Panc1 (cell line): ENCODE measurements around the gene C8B.

Experiments used
- CTCF ChIP-seq: fragments of 450-650 bp; IDR thresholded peaks from 2 replicates; pipeline ENCODE4 v1.5.1; 2017; ENCODE audit warnings: mild to moderate bottlenecking
- POLR2AphosphoS5 ChIP-seq: IDR thresholded peaks from 2 replicates; pipeline ENCODE4 v1.6.1; 2012; ENCODE audit warnings: mild to moderate bottlenecking, low read depth, low read length, moderate library complexity
- REST ChIP-seq, 2 experiments: IDR thresholded peaks; 2 replicates each; pipeline ENCODE4 v1.6.1; 2011 to 2012; ENCODE audit warnings: low read depth in 2 of 2, control low read depth in 1 of 2, low read length in 1 of 2, mild to moderate bottlenecking in 1 of 2, moderate library complexity in 1 of 2; ENCODE audit not compliant: insufficient read depth in 1 of 2
- SIN3A ChIP-seq: IDR thresholded peaks from 2 replicates; pipeline ENCODE4 v1.6.1; 2012; ENCODE audit warnings: low read depth, mild to moderate bottlenecking, low read length, moderate library complexity, borderline replicate concordance; ENCODE audit not compliant: insufficient read depth
- TCF7L2 ChIP-seq: IDR thresholded peaks from 2 replicates; pipeline ENCODE4 v1.6.1; 2011; ENCODE audit warnings: mild to moderate bottlenecking, low read depth, low read length, inconsistent platforms

GRCh38 chr1:56920591-56921001, 45.2 kb downstream of the C8B start:
- TF ChIP-seq CTCF = no peak
- TF ChIP-seq REST (IDR thresholded peaks at IDR 0.05; ENCODE audit: insufficient read depth in 1 of 2, low read depth in 2 of 2, low read length in 1 of 2) = no peak
- no peak for TF ChIP-seq POLR2AphosphoS5
- TF ChIP-seq TCF7L2 = no peak
- no peak for TF ChIP-seq SIN3A
